ENCODE measurements around the gene KLC1.

GRCh38 chr14:103685276-103686211, 56.5 kb downstream of the KLC1 start:
- TF ChIP-seq REST (IDR thresholded peaks at IDR 0.05; ENCODE audit: low read depth, low read length) (no peak), CHD4 (IDR thresholded peaks at IDR 0.05) (no peak), CREB1 (IDR thresholded peaks at IDR 0.05; ENCODE audit: low read depth) (no peak), CEBPZ (IDR thresholded peaks at IDR 0.05; ENCODE audit: low read depth, low read length) (no peak), ELK1 (IDR thresholded peaks at IDR 0.05; ENCODE audit: low read depth, low read length) (no peak), YY1 (IDR thresholded peaks at IDR 0.05; ENCODE audit: low read depth, low read length) (no peak), PBX3 (IDR thresholded peaks at IDR 0.05; ENCODE audit: insufficient replicate concordance, low read depth, low read length) (no peak), ZZZ3 (IDR thresholded peaks at IDR 0.05; ENCODE audit: control insufficient read depth, insufficient read length, low read depth) (no peak), CEBPB (IDR thresholded peaks at IDR 0.05; ENCODE audit: borderline replicate concordance in 1 of 2, low read depth in 2 of 2, low read length in 2 of 2) (no peak), CBFB (IDR thresholded peaks at IDR 0.05; ENCODE audit: low read depth) (no peak), SRF (IDR thresholded peaks at IDR 0.05; ENCODE audit: low read depth in 2 of 2, low read length in 2 of 2) (no peak), POLR2A (IDR thresholded peaks at IDR 0.05; ENCODE audit: low read depth, low read length) (no peak), TCF12 (IDR thresholded peaks at IDR 0.05; ENCODE audit: low read depth, low read length) (no peak)

Measured in GM12878 (cell line).